Trophoblast cell (in vitro differentiated cells and primary cell): ENCODE data around the gene ADAMTSL2.

Experiments
- DNase-seq, 2 donors: peaks; one replicate each; pipeline ENCODE4 v3.0.0-alpha.2; 2016
- H2AFZ ChIP-seq: 2 replicates; pipeline ENCODE4 v1.6.1; 2013; ENCODE audit warnings: low read length, moderate library complexity, mild to moderate bottlenecking; ENCODE audit not compliant: insufficient read depth, poor library complexity
- H2AK5ac ChIP-seq: 2 replicates; pipeline ENCODE4 v1.6.1; 2013; ENCODE audit warnings: mild to moderate bottlenecking, low read length
- H2BK120ac ChIP-seq: 2 replicates; pipeline ENCODE4 v1.6.1; 2013; ENCODE audit warnings: low read length, mild to moderate bottlenecking, moderate library complexity; ENCODE audit not compliant: insufficient read depth, poor library complexity
- H2BK12ac ChIP-seq: 2 replicates; pipeline ENCODE4 v1.6.1; 2013; ENCODE audit warnings: mild to moderate bottlenecking, low read length, moderate library complexity
- H2BK5ac ChIP-seq: 2 replicates; pipeline ENCODE4 v1.6.1; 2013; ENCODE audit warnings: low read length, low read depth, moderate library complexity, mild to moderate bottlenecking; ENCODE audit not compliant: poor library complexity
- H3K14ac ChIP-seq: 2 replicates; pipeline ENCODE4 v1.6.1; 2013; ENCODE audit warnings: mild to moderate bottlenecking, low read length
- H3K18ac ChIP-seq: 2 replicates; pipeline ENCODE4 v1.6.1; 2013; ENCODE audit warnings: mild to moderate bottlenecking, low read length
- H3K23ac ChIP-seq: 2 replicates; pipeline ENCODE4 v1.6.1; 2013; ENCODE audit warnings: low read length
- H3K27ac ChIP-seq: 2 replicates; pipeline ENCODE4 v1.5.1; 2013; ENCODE audit warnings: low read depth, mild to moderate bottlenecking, inconsistent platforms, low read length, moderate library complexity
- H3K27me3 ChIP-seq: 2 replicates; pipeline ENCODE4 v1.6.1; 2013; ENCODE audit warnings: inconsistent platforms, mild to moderate bottlenecking, low read length, moderate library complexity; ENCODE audit not compliant: insufficient read depth
- H3K36me3 ChIP-seq, 2 experiments: 1 replicate in 1 of 2; 2 replicates in 1 of 2; pipeline ENCODE4 v1.6.1; 2013; ENCODE audit warnings: low read length in 2 of 2, mild to moderate bottlenecking in 2 of 2, moderate library complexity in 1 of 2; ENCODE audit not compliant: insufficient read depth in 2 of 2, control insufficient read depth in 1 of 2
- H3K4ac ChIP-seq: 2 replicates; pipeline ENCODE4 v1.6.1; 2013; ENCODE audit warnings: low read depth, mild to moderate bottlenecking, low read length, moderate library complexity
- H3K4me1 ChIP-seq, 2 experiments: 1 replicate in 1 of 2; 2 replicates in 1 of 2; pipeline ENCODE4 v1.6.1; 2013; ENCODE audit warnings: low read length in 2 of 2, mild to moderate bottlenecking in 2 of 2, moderate library complexity in 1 of 2; ENCODE audit not compliant: insufficient read depth in 2 of 2, control insufficient read depth in 1 of 2
- H3K4me2 ChIP-seq: 2 replicates; pipeline ENCODE4 v1.6.1; 2013; ENCODE audit warnings: inconsistent platforms, mild to moderate bottlenecking, low read length, moderate library complexity
- H3K4me3 ChIP-seq: 2 replicates; pipeline ENCODE4 v1.5.1; 2013; ENCODE audit warnings: mild to moderate bottlenecking, low read depth, low read length, inconsistent platforms
- H3K79me1 ChIP-seq: one replicate; pipeline ENCODE4 v1.6.1; 2013; ENCODE audit warnings: low read length
- H3K79me2 ChIP-seq: 2 replicates; pipeline ENCODE4 v1.6.1; 2013; ENCODE audit warnings: low read length, mild to moderate bottlenecking; ENCODE audit not compliant: control insufficient read depth, insufficient read depth, poor library complexity
- H3K9ac ChIP-seq: 2 replicates; pipeline ENCODE4 v1.6.1; 2013; ENCODE audit warnings: mild to moderate bottlenecking, low read length
- H3K9me3 ChIP-seq: 2 replicates; pipeline ENCODE4 v1.6.1; 2013; ENCODE audit warnings: low read depth, mild to moderate bottlenecking, control low read depth, inconsistent platforms, low read length; ENCODE audit not compliant: insufficient read depth
- H4K12ac ChIP-seq: 2 replicates; pipeline ENCODE4 v1.6.1; 2013; ENCODE audit warnings: low read depth, mild to moderate bottlenecking, low read length, moderate library complexity
- H4K8ac ChIP-seq: 2 replicates; pipeline ENCODE4 v1.6.1; 2013; ENCODE audit warnings: low read depth, mild to moderate bottlenecking, low read length, moderate library complexity
- H4K91ac ChIP-seq: one replicate; pipeline ENCODE4 v1.6.1; 2013; ENCODE audit warnings: low read depth, mild to moderate bottlenecking, low read length, moderate library complexity
- WGBS: extraction: QIAGEN DNeasy Blood & Tissue Kit; methylation state at CpG from one replicate; pipeline ENCODE4 v1.1.7; 2013; ENCODE audit warnings: missing lambda C conversion rate; ENCODE audit not compliant: insufficient read length, insufficient coverage; ENCODE audit errors: extremely low coverage; 5-methylcytosine and 5-hydroxymethylcytosine counted together

The ADAMTSL2 gene

DNA sequence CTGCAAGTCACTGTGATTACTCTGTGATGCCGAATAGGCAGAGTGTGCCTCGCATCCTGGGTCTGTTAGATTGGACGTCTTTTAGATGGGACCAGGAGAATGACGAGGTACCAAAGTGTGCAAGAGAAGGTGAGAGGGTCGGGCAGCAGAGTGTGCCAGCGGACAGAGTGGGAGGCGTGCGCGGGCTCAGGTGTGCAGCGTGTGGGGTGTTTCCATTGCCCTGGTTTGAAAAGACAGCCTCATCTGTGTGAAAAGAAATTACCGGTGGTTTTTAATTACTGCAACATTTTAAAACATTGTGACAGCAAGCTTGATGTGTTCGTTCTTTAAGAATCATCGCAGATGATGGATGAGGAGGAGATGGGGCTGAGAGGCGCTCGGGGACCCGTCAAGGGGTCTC lies 78.9 kb downstream of the ADAMTSL2 start:
- Histone ChIP-seq H3K27ac (no peak overlapping the region), H3K79me1 (no peaks in the 10 kb centered on the region), H2BK5ac (no peak overlapping the region), H2AFZ (no peak overlapping the region), H4K91ac (no peak overlapping the region), H3K4ac (no peak overlapping the region), H3K14ac (no peak overlapping the region), H3K9ac (no peak overlapping the region), H3K36me3 (no peaks in the 10 kb centered on the region), H4K12ac (no peak overlapping the region), H3K79me2 (no peaks in the 10 kb centered on the region), H2BK12ac (no peak overlapping the region), H3K18ac (no peak overlapping the region), H3K23ac (no peak overlapping the region), H3K4me3 (no peak overlapping the region), H3K4me2 (no peak overlapping the region), H3K9me3 (peaks cover 3% of the 10 kb centered on the region), H2BK120ac (no peak overlapping the region), H3K27me3 (peaks cover 9% of the 10 kb centered on the region), H2AK5ac (no peak overlapping the region), H4K8ac (no peak overlapping the region), H3K4me1 (no peaks in the 10 kb centered on the region)
- WGBS = no CpG with 5 or more reads among the region's 16 CpGs
- DNase-seq = no peak

GRCh38 chr9:133614056-133614455 lies 79.6 kb downstream of the ADAMTSL2 start:
- Histone ChIP-seq H2BK12ac (no peak overlapping the region), H3K4me2 (no peak overlapping the region), H2AFZ (no peak overlapping the region), H3K18ac (no peak overlapping the region), H3K79me2 (no peaks in the 10 kb centered on the region), H3K4me1 (no peaks in the 10 kb centered on the region), H3K27ac (no peak overlapping the region), H3K27me3 (peaks cover 5% of the 10 kb centered on the region), H3K9ac (no peak overlapping the region), H3K79me1 (no peaks in the 10 kb centered on the region), H4K8ac (no peak overlapping the region), H2BK120ac (no peak overlapping the region), H4K12ac (no peak overlapping the region), H3K36me3 (no peaks in the 10 kb centered on the region), H3K4ac (no peak overlapping the region), H2BK5ac (no peak overlapping the region), H3K4me3 (no peak overlapping the region), H3K9me3 (no peaks in the 10 kb centered on the region), H2AK5ac (no peak overlapping the region), H4K91ac (no peak overlapping the region), H3K14ac (no peak overlapping the region), H3K23ac (no peak overlapping the region)
- no CpG with 5 or more reads among the region's 10 CpGs for WGBS
- no peak for DNase-seq

DNA sequence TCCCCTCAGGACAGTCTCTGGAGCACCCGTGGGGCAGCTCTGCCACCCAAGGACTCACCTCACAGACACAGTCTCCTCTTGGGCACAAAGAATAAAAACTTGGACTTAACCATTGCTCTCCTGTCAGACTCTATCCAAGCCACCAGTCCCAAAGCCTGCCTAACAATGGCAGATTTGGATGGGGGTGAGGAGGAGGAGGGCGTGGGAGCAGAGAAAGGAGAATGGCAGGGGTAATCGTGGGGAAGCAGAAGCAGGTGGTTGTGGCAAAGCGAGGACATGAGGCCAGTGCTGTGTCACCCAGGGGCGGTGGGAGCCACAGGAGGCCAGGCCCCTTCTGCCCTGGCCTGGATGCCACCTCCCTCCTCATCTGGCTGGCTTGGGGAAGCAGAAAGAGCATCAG lies 80.2 kb downstream of the ADAMTSL2 start:
- Histone ChIP-seq H3K4me2 (no peak overlapping the region), H2AK5ac (no peak overlapping the region), H3K79me1 (no peaks in the 10 kb centered on the region), H2BK120ac (no peak overlapping the region), H4K12ac (no peak overlapping the region), H3K27ac (no peak overlapping the region), H2BK5ac (no peak overlapping the region), H3K4ac (no peak overlapping the region), H2AFZ (no peak overlapping the region), H3K4me1 (no peaks in the 10 kb centered on the region), H3K23ac (no peak overlapping the region), H3K27me3 (peaks cover 2% of the 10 kb centered on the region), H3K36me3 (no peaks in the 10 kb centered on the region), H3K9ac (no peak overlapping the region), H3K9me3 (no peaks in the 10 kb centered on the region), H3K14ac (no peak overlapping the region), H2BK12ac (no peak overlapping the region), H4K8ac (no peak overlapping the region), H3K79me2 (no peaks in the 10 kb centered on the region), H4K91ac (no peak overlapping the region), H3K18ac (no peak overlapping the region), H3K4me3 (no peak overlapping the region)
- WGBS = no CpG with 5 or more reads among the region's 5 CpGs
- DNase-seq = no peak

DNA sequence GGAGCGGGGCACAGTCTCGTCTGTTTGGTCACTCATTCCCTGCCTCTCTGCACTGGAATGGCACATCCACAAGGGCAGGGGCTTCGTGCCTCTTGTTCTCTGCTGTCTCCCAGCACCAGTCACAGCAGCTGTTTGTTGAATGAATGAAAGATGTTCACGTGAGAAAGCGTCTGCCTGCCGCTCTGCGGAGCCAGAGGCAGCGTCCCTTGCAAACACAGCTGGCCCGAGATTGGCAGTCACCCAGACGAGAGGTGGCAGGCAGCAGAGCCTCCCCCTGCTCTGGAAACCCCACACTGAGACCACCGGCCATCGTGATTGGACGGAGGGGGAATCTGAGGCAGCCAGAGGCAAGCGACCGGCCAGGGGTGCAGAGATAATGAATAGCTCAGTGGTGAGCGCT lies 80.7 kb downstream of the ADAMTSL2 start:
- Histone ChIP-seq H3K27ac (no peak overlapping the region), H2BK5ac (no peak overlapping the region), H3K18ac (no peak overlapping the region), H3K9me3 (no peaks in the 10 kb centered on the region), H2AK5ac (no peak overlapping the region), H3K14ac (no peak overlapping the region), H3K4me3 (no peak overlapping the region), H3K79me1 (no peaks in the 10 kb centered on the region), H3K36me3 (no peaks in the 10 kb centered on the region), H3K23ac (no peak overlapping the region), H2BK120ac (no peak overlapping the region), H4K8ac (no peak overlapping the region), H3K79me2 (no peaks in the 10 kb centered on the region), H3K4ac (no peak overlapping the region), H4K12ac (no peak overlapping the region), H4K91ac (no peak overlapping the region), H2AFZ (no peak overlapping the region), H2BK12ac (no peak overlapping the region), H3K27me3 (no peaks in the 10 kb centered on the region), H3K4me1 (no peaks in the 10 kb centered on the region), H3K9ac (no peak overlapping the region), H3K4me2 (no peak overlapping the region)
- WGBS = no CpG with 5 or more reads among the region's 16 CpGs
- no peak for DNase-seq
